Stimulated activated naive B cell treated with anti-CD40 and anti-IgM and Interleukin-4, amounts not matched to agents 10 μg/mL and 1 μg/mL and 100 μg/mL, for 72 hours (primary cell): ENCODE results near the gene ZGPAT.
"Not testable (repeated sequence)": the region's sequence is repeated elsewhere in the genome, so short reads cannot be mapped to it uniquely, and the experiment has no call there.

Experiments
- ATAC-seq, 2 donors: fragments of 150-1000 bp; cut with Tn5 transposase; replicated peaks; 2 replicates each; pipeline ENCODE4 v1.10.0; 2021; ENCODE audit warnings: moderate library complexity in 1 of 2
- DNase-seq: peaks from one replicate; pipeline ENCODE4 v3.0.0; 2021
- H3K27ac Mint-ChIP-seq: one replicate; pipeline ENCODE4 v1.8.0; 2022; ENCODE audit warnings: mild to moderate bottlenecking, mixed read lengths
- H3K27me3 Mint-ChIP-seq, 2 donors: one replicate each; pipeline ENCODE4 v1.8.0; 2022; ENCODE audit warnings: mixed read lengths in 2 of 2
- H3K36me3 Mint-ChIP-seq, 2 donors: one replicate each; pipeline ENCODE4 v1.8.0; 2022; ENCODE audit warnings: mixed read lengths in 2 of 2, mild to moderate bottlenecking in 1 of 2
- H3K4me1 Mint-ChIP-seq, 2 donors: one replicate each; pipeline ENCODE4 v1.8.0; 2022; ENCODE audit warnings: mixed read lengths in 2 of 2, mild to moderate bottlenecking in 1 of 2
- H3K4me3 Mint-ChIP-seq, 2 donors: one replicate each; pipeline ENCODE4 v1.8.0; 2022; ENCODE audit warnings: mild to moderate bottlenecking in 2 of 2, mixed read lengths in 2 of 2, moderate library complexity in 1 of 2
- H3K9me3 Mint-ChIP-seq, 2 donors: one replicate each; pipeline ENCODE4 v1.8.0; 2022; ENCODE audit warnings: mixed read lengths in 2 of 2, mild to moderate bottlenecking in 1 of 2

Gene ZGPAT

GRCh38 chr20:63668351-63668750 lies 39.5 kb upstream of the ZGPAT start:
- Mint-ChIP-seq H3K4me3 (no peak overlapping the region), H3K36me3 (peaks cover 34 to 52% of the 10 kb centered on the region in 2 donors), H3K27me3 (no peaks in the 10 kb centered on the region), H3K4me1 (no peaks in the 10 kb centered on the region), H3K27ac (no peak overlapping the region), H3K9me3 (no peaks in the 10 kb centered on the region)
- ATAC-seq, result no peak
- no peak for DNase-seq

- not testable (repeated sequence) for H3K27ac Mint-ChIP-seq, H3K27me3 Mint-ChIP-seq, H3K4me3 Mint-ChIP-seq, H3K9me3 Mint-ChIP-seq, DNase-seq, ATAC-seq, H3K4me1 Mint-ChIP-seq
- H3K36me3 Mint-ChIP-seq, result peaks cover 46 to 51% of the 10 kb centered on the region in 2 donors
Observed at GRCh38 chr20:63671695-63672094, 36.1 kb upstream of the ZGPAT start.

GRCh38 chr20:63672666-63673065 lies 35.2 kb upstream of the ZGPAT start:
- DNase-seq, result no peak
- H3K27ac Mint-ChIP-seq, result no peak overlapping the region
- no peaks in the 10 kb centered on the region for H3K4me1 Mint-ChIP-seq
- ATAC-seq, result no peak
- H3K4me3 Mint-ChIP-seq, result no peak overlapping the region
- H3K27me3 Mint-ChIP-seq, result no peaks in the 10 kb centered on the region
- H3K9me3 Mint-ChIP-seq, result no peaks in the 10 kb centered on the region
- peaks cover 44 to 52% of the 10 kb centered on the region in 2 donors for H3K36me3 Mint-ChIP-seq

GRCh38 chr20:63673951-63674350 lies 33.9 kb upstream of the ZGPAT start:
- no peak for DNase-seq
- Mint-ChIP-seq H3K36me3 (peaks cover 44 to 52% of the 10 kb centered on the region in 2 donors), H3K27ac (no peak overlapping the region), H3K4me1 (no peaks in the 10 kb centered on the region), H3K9me3 (no peaks in the 10 kb centered on the region), H3K4me3 (no peak overlapping the region), H3K27me3 (no peaks in the 10 kb centered on the region)
- no peak for ATAC-seq

- Mint-ChIP-seq H3K27me3 (no peaks in the 10 kb centered on the region), H3K36me3 (peaks cover 40 to 49% of the 10 kb centered on the region in 2 donors), H3K4me3 (no peak overlapping the region), H3K4me1 (no peaks in the 10 kb centered on the region), H3K9me3 (no peaks in the 10 kb centered on the region), H3K27ac (no peak overlapping the region)
- ATAC-seq (no peak), DNase-seq (no peak)
Observed at GRCh38 chr20:63675681-63676368, 32.0 kb upstream of the ZGPAT start.

GRCh38 chr20:63678071-63678470 lies 29.8 kb upstream of the ZGPAT start:
- no peaks in the 10 kb centered on the region for H3K9me3 Mint-ChIP-seq
- no peaks in the 10 kb centered on the region for H3K4me1 Mint-ChIP-seq
- no peak overlapping the region for H3K4me3 Mint-ChIP-seq
- DNase-seq (no peak), ATAC-seq (no peak)
- peaks cover 40% of the 10 kb centered on the region in 2 donors for H3K36me3 Mint-ChIP-seq
- H3K27me3 Mint-ChIP-seq, result no peaks in the 10 kb centered on the region
- H3K27ac Mint-ChIP-seq, result no peak overlapping the region

- no peaks in the 10 kb centered on the region for H3K9me3 Mint-ChIP-seq
- no peak overlapping the region for H3K27ac Mint-ChIP-seq
- no peaks in the 10 kb centered on the region for H3K4me1 Mint-ChIP-seq
- no peak overlapping the region for H3K4me3 Mint-ChIP-seq
- no peak for ATAC-seq
- no peak for DNase-seq
- H3K27me3 Mint-ChIP-seq, result no peaks in the 10 kb centered on the region
- peaks cover 41 to 42% of the 10 kb centered on the region in 2 donors for H3K36me3 Mint-ChIP-seq
Observed at GRCh38 chr20:63678667-63679465, 29.0 kb upstream of the ZGPAT start.

GRCh38 chr20:63679799-63680305 lies 28.0 kb upstream of the ZGPAT start:
- Mint-ChIP-seq H3K4me1 (no peaks in the 10 kb centered on the region), H3K27me3 (no peaks in the 10 kb centered on the region)

GRCh38 chr20:63680427-63680826 lies 27.4 kb upstream of the ZGPAT start:
- no peak overlapping the region for H3K27ac Mint-ChIP-seq
- H3K4me3 Mint-ChIP-seq, result no peak overlapping the region
- no peaks in the 10 kb centered on the region for H3K27me3 Mint-ChIP-seq
- no peaks in the 10 kb centered on the region for H3K4me1 Mint-ChIP-seq
- peaks cover 38 to 43% of the 10 kb centered on the region in 2 donors for H3K36me3 Mint-ChIP-seq
- H3K9me3 Mint-ChIP-seq, result no peaks in the 10 kb centered on the region
- ATAC-seq (no peak), DNase-seq (no peak)

More at GRCh38 chr20:63679799-63680305, 28.0 kb upstream of the ZGPAT start:
- Mint-ChIP-seq H3K27ac (no peak overlapping the region), H3K9me3 (no peaks in the 10 kb centered on the region), H3K4me3 (no peak overlapping the region), H3K36me3 (peaks cover 41 to 43% of the 10 kb centered on the region in 2 donors)
- no peak for DNase-seq
- ATAC-seq, result no peak

- Mint-ChIP-seq H3K4me1 (no peaks in the 10 kb centered on the region), H3K9me3 (no peaks in the 10 kb centered on the region), H3K36me3 (peaks cover 32 to 37% of the 10 kb centered on the region in 2 donors), H3K4me3 (no peak overlapping the region), H3K27me3 (no peaks in the 10 kb centered on the region), H3K27ac (no peak overlapping the region)
- no peak for DNase-seq
- ATAC-seq, result no peak
Observed at GRCh38 chr20:63680857-63681608, 26.8 kb upstream of the ZGPAT start.

GRCh38 chr20:63681609-63682142 lies 26.2 kb upstream of the ZGPAT start:
- Mint-ChIP-seq H3K4me1 (peaks cover 0 to under 1% of the 10 kb centered on the region in 2 donors), H3K9me3 (no peaks in the 10 kb centered on the region), H3K4me3 (no peak overlapping the region), H3K36me3 (peaks cover 27 to 32% of the 10 kb centered on the region in 2 donors), H3K27me3 (no peaks in the 10 kb centered on the region), H3K27ac (no peak overlapping the region)
- DNase-seq (no peak), ATAC-seq (no peak)

- Mint-ChIP-seq H3K27me3 (no peaks in the 10 kb centered on the region), H3K27ac (no peak overlapping the region), H3K36me3 (peaks cover 23 to 26% of the 10 kb centered on the region in 2 donors), H3K4me1 (peaks cover 3 to 9% of the 10 kb centered on the region in 2 donors), H3K9me3 (no peaks in the 10 kb centered on the region), H3K4me3 (no peak overlapping the region)
- DNase-seq (no peak), ATAC-seq (no peak)
Observed at GRCh38 chr20:63682384-63683139, 25.3 kb upstream of the ZGPAT start.

- Mint-ChIP-seq H3K27ac (no peak overlapping the region), H3K36me3 (peaks cover 10 to 13% of the 10 kb centered on the region in 2 donors), H3K4me3 (no peak overlapping the region), H3K27me3 (no peaks in the 10 kb centered on the region), H3K4me1 (peaks cover 3 to 17% of the 10 kb centered on the region in 2 donors), H3K9me3 (no peaks in the 10 kb centered on the region)
- no peak for DNase-seq
- ATAC-seq, result no peak
Observed at GRCh38 chr20:63685269-63686026, 22.4 kb upstream of the ZGPAT start.
